ENCODE measurements around the gene SNCA. TPM values are rescaled to one million over a fixed set of nuclear protein-coding genes. Genes with fewer than 3 reads are reported as not detected.
A peak's percentile ranks its signal among the peaks of the same experiment; 100 is the strongest.

SNCA gene
- total RNA-seq, 2 donors from 2014 or later: 6.2 to 19.8 TPM

GRCh38 chr4:89700766-89701423 lies 136.1 kb downstream of the SNCA start:
- Mint-ChIP-seq H3K4me1 (ENCODE audit: low read depth in 2 of 2) (no peaks in the 10 kb centered on the region), H3K4me3 (no peak overlapping the region), H3K9me3 (no peaks in the 10 kb centered on the region), H3K36me3 (no peaks in the 10 kb centered on the region), H3K27ac (no peak overlapping the region), H3K27me3 (no peaks in the 10 kb centered on the region)
- ATAC-seq (no peak), DNase-seq (ENCODE audit: low spot score) (no peak)

DNA sequence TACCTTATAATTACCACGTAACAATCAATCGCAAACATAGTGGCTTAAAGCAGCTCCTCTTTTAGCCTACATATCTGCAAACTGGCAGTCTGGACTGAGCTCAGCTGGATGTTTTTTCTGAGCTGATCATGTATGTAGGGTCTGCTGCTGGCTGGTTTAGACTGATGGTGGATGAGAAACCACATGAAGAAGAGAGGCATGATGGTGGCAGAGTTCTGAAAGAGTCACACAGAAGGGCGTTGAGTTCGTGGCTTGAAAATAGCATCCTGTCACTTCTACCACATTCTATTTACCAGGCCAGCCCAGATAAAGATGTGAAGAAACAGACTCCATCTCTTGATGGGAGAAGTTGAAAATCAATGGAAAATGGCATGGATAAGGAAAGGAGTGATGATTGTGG lies 151.3 kb downstream of the SNCA start:
- DNase-seq (ENCODE audit: low spot score): no peak
- Mint-ChIP-seq H3K27ac (no peak overlapping the region), H3K9me3 (peaks cover 7% of the 10 kb centered on the region), H3K27me3 (peaks cover 0 to 13% of the 10 kb centered on the region in 2 donors), H3K36me3 (no peaks in the 10 kb centered on the region), H3K4me3 (no peak overlapping the region), H3K4me1 (ENCODE audit: low read depth in 2 of 2) (peaks cover 0 to 13% of the 10 kb centered on the region in 2 donors)
- ATAC-seq: no peak

GRCh38 chr4:89685277-89685676 lies 151.7 kb downstream of the SNCA start:
- H3K36me3 Mint-ChIP-seq: no peaks in the 10 kb centered on the region
- ATAC-seq: peak in 1 of 2 donors; percentile 69
- H3K4me3 Mint-ChIP-seq: no peak overlapping the region
- H3K9me3 Mint-ChIP-seq: peaks cover 7% of the 10 kb centered on the region
- DNase-seq (ENCODE audit: low spot score): no peak
- H3K27ac Mint-ChIP-seq: no peak overlapping the region
- peaks cover 0 to 13% of the 10 kb centered on the region in 2 donors for H3K27me3 Mint-ChIP-seq
- H3K4me1 Mint-ChIP-seq (ENCODE audit: low read depth in 2 of 2): peaks cover 0 to 13% of the 10 kb centered on the region in 2 donors

DNA sequence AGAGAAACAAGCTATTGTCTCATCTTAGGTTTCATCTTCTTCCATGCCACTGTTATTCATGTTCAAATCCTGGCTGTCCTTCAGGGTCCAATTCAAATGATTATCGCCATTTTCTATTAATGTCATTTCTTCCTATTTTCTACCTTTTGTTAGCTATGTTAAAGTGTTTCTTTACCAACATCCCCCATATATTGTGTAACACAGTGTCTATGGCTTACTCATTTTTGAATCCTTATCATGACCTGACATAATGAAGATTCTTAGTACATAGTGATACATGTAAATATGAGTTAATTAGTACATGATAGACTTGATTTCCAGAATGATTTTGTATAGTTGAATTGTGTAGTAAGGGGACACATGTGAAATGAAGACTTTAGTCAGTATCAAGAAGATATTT lies 152.4 kb downstream of the SNCA start:
- Mint-ChIP-seq H3K27ac (no peak overlapping the region), H3K9me3 (peaks cover 7% of the 10 kb centered on the region), H3K36me3 (no peaks in the 10 kb centered on the region), H3K4me3 (no peak overlapping the region), H3K27me3 (peaks cover 0 to 13% of the 10 kb centered on the region in 2 donors), H3K4me1 (ENCODE audit: low read depth in 2 of 2) (peaks cover 0 to 15% of the 10 kb centered on the region in 2 donors)
- ATAC-seq (no peak), DNase-seq (ENCODE audit: low spot score) (no peak)

DNA sequence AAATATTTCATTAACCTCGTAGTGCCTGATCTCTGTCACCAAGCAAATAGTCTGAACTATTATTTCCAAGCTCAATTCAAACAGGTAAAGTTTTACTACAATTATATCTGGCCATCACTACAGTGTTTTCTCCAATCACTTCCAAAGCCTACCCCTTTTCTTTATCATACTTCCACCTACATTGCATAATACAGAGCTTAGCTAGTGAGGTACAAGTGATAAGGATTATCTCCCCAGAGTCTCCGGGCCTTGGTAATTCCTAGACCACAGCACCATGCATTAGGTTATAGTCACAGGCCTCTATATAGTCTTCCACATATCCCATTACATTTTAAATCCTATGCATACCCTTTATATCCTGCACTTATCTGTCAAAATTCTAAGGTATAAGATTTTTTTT lies 154.2 kb downstream of the SNCA start:
- Mint-ChIP-seq H3K9me3 (peaks cover 7% of the 10 kb centered on the region), H3K27me3 (peaks cover 0 to 13% of the 10 kb centered on the region in 2 donors), H3K36me3 (no peaks in the 10 kb centered on the region), H3K4me3 (no peak overlapping the region), H3K4me1 (ENCODE audit: low read depth in 2 of 2) (peaks cover 0 to 19% of the 10 kb centered on the region in 2 donors), H3K27ac (no peak overlapping the region)
- DNase-seq (ENCODE audit: low spot score): no peak
- no peak for ATAC-seq

DNA sequence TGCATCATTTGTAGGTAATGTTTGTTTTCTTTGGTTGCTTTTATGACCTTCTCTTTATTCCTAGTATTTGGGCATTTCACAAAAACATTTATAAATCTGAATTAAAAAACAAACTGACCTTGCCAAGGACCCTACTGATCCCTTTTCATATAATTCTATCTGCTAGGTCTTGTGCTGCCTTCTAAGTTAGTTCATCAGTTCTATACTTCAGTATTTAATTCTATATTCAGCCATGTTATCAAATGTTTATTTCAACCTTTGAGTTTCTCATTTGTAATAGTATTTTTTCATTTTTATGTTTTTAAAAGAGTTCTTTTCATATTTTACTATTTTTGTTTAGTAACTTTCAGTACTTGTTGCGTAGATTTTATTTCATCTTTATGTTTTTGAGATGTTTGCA lies 155.3 kb downstream of the SNCA start:
- H3K4me1 Mint-ChIP-seq (ENCODE audit: low read depth in 2 of 2): peaks cover 0 to 16% of the 10 kb centered on the region in 2 donors
- H3K36me3 Mint-ChIP-seq: no peaks in the 10 kb centered on the region
- peaks cover 0 to 2% of the 10 kb centered on the region in 2 donors for H3K27me3 Mint-ChIP-seq
- peaks cover 6% of the 10 kb centered on the region for H3K9me3 Mint-ChIP-seq
- ATAC-seq: no peak
- DNase-seq (ENCODE audit: low spot score): no peak
- H3K4me3 Mint-ChIP-seq: no peak overlapping the region
- no peak overlapping the region for H3K27ac Mint-ChIP-seq

GRCh38 chr4:89681219-89681618 lies 155.7 kb downstream of the SNCA start:
- H3K27me3 Mint-ChIP-seq: peaks cover 0 to 5% of the 10 kb centered on the region in 2 donors
- H3K9me3 Mint-ChIP-seq: peaks cover 9% of the 10 kb centered on the region
- H3K4me1 Mint-ChIP-seq (ENCODE audit: low read depth in 2 of 2): peaks cover 0 to 16% of the 10 kb centered on the region in 2 donors
- H3K4me3 Mint-ChIP-seq: no peak overlapping the region
- H3K27ac Mint-ChIP-seq: no peak overlapping the region
- no peak for DNase-seq (ENCODE audit: low spot score)
- ATAC-seq: no peak
- no peaks in the 10 kb centered on the region for H3K36me3 Mint-ChIP-seq

- DNase-seq (ENCODE audit: low spot score): no peak
- H3K4me1 Mint-ChIP-seq (ENCODE audit: low read depth in 2 of 2): peaks cover 0 to 6% of the 10 kb centered on the region in 2 donors
- H3K9me3 Mint-ChIP-seq: peaks cover 9% of the 10 kb centered on the region
- no peaks in the 10 kb centered on the region for H3K36me3 Mint-ChIP-seq
- ATAC-seq: no peak
- H3K27ac Mint-ChIP-seq: no peak overlapping the region
- H3K4me3 Mint-ChIP-seq: no peak overlapping the region
- H3K27me3 Mint-ChIP-seq: peaks cover 2 to 29% of the 10 kb centered on the region in 2 donors
These were observed 162.0 kb downstream of the SNCA start for GRCh38 chr4:89674876-89675459.

Other genes with a start within 250 kb of the SNCA start
- under 1 TPM; 0.17 to 0.31 TPM for gene MMRN1, start 57.7 kb upstream of the SNCA start, total RNA-seq